HG03045 (cell line): ENCODE measurements around the gene ST8SIA6.

ENCODE experiments used
- ATAC-seq: cut with Tn5 transposase; IDR thresholded peaks from one replicate; pipeline ENCODE4 v1.9.1; 2021; ENCODE audit warnings: mild to moderate bottlenecking, moderate library complexity; ENCODE audit not compliant: unreplicated experiment

Gene ST8SIA6

DNA sequence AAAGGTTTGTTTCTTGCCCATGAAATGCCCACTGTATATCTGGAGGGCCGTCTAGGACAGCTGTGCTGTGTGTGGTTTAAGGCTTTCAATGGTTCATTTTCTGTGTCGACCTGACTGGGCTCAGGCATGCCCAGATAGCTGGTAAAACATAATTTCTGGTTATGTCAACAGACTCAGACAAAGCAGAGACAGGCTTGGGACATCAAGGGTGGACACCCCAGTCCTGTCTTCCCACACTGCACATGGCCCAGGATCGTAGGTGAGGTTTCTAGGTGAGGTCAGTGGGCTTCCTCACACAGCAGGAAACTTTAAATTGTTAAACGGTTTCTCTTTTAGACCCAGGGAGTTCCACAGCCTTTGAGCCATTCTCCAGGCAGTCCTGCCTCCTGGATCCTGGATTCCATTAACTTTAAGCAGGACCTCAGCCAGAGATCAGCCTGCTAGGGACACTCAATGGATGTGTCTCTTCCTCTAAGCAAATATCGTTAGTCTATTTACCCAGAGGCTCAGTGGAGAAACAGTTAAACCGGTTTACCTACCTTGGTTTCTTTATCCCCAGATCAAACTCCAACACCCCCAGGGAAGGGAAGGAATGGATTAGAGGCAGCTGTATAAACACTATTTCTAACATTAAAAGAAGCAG lies 66.4 kb downstream of the ST8SIA6 start:
- ATAC-seq = no peak

DNA sequence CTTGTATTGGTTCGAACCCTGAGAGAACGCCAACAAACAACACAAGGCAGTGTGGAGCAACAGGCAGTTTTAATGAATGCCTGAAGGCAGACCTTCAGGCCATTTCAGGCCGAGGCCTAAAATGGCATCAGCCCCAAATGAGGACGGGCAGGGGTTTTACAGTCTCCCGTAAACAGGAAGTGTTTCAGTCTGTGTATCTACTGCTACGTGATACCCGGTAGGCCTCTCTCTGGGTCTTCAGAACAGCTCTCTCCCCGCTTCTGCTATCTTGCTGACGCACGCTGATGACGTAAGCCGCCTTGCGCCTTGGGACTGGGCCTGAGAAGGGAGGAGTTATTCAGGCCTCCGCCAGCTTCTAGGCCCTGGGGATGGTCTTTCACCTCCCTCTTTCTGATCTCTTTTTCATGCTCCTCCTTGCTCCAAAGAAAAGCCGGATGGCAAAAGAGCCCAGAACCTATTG lies 67.7 kb downstream of the ST8SIA6 start:
- no peak for ATAC-seq

DNA sequence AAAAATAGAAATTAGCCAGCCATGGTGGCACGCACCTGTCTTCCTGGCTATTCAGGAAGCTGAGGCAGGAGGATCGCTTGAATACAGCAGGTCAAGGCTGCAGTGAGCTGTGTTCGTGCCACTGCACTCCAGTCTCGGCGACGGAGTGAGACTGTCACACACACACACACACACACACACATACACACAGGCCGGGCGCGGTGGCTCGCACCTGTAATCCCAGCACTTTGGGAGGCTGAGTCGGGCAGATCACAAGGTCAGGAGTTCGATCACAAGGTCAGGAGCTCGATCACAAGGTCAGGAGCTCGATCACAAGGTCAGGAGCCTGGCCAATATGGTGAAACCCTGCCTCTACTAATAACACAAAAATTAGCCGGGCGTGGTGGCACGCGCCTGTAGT lies 68.4 kb downstream of the ST8SIA6 start:
- no peak for ATAC-seq

GRCh38 chr10:17385066-17385465 lies 69.3 kb downstream of the ST8SIA6 start:
- ATAC-seq = no peak

- no peak for ATAC-seq
These were observed 70.4 kb downstream of the ST8SIA6 start for GRCh38 chr10:17383801-17384555.

DNA sequence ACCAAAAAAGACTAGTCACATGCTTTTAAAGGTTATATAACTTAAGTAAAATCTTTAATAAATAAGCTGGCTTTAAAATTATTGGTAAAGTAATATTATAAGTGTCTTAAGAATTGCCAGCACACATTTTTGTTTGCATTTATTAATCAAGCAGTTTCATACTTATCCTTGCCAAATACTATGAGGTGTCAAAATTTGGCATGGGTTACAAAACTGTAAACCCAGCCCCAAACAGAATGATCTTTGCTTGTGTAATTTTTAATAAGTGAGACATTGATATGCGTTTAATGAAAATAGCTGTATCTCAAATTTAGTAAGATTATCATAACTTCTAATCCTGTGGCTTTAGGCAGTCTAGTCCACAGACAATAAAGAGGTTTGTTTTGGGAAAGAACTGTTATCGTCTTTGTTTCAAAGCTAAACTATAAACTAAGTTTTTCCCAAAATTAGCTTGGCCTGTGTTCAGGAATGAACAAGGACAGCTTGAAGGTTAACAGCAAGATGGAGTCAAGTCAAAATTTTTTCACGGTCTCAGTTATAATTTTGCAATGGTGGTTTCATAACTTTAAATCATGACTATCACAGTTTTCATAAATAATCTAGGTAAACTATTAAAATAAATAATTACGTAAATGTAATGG lies 72.8 kb downstream of the ST8SIA6 start:
- ATAC-seq = no peak

DNA sequence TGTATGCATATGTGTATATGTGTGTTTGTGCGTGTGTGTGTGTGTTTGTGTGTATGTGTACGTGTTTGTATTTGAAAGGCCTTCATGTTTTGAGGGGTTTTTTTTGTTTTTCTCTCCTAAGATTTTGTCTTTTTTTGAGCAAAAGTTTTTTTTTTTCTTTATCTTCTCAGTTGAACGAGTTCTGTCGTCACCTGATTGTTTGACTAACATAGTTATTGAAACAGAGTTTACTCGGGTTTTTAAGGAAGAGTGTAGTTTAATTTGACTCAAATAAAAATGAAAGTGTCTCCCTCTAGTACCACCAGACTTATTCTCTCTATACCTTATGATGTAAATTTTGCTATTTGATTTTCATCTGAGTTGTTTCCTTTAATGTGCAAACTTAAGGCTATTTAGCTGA lies 73.5 kb downstream of the ST8SIA6 start:
- ATAC-seq = no peak

DNA sequence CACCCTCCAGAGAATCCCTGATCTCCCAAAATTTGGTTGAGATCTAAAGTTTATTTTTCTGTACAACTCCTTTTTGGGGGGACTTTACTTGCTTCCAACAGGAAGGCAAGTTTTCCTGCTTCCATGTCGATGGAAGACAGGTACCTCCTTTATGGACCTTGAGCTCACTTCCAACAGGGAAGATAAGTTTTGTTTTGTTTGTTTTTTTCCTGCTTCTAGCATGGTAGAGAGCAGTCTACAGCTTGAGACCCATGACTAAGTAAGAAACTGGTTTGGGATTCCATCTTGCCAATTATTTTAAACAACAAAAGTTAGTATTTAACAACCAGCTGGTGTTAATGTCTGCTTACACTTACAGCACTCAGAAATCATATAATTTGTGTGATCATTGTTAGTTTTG lies 74.4 kb downstream of the ST8SIA6 start:
- ATAC-seq = no peak

DNA sequence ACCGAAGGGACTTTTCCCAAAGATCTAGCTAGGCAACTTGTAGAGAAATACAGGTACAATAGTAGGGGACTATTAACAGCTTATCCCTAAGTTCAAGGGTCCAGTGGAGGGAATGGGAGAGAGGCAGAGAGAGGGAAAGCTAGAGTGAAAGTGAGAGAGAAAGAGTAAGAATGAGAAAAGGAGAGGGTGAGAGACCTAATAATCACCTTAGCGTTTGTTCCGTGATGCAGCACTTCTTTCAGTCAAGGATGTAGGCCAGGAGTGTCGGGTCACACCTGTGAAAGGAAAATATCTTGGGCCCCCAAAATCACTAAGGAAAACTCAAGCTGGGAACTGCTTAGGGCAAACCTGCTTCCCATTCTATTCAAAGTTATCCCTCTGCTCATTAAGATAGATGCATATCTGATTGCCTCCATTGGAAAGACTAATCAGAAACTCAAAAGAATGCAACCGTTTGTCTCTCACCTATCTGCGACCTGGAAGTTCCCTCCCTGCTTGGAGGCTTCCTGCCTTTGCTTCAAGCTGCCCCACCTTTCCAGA lies 75.2 kb downstream of the ST8SIA6 start:
- no peak for ATAC-seq

- no peak for ATAC-seq
These were observed 78.3 kb downstream of the ST8SIA6 start for GRCh38 chr10:17375936-17376584.

DNA sequence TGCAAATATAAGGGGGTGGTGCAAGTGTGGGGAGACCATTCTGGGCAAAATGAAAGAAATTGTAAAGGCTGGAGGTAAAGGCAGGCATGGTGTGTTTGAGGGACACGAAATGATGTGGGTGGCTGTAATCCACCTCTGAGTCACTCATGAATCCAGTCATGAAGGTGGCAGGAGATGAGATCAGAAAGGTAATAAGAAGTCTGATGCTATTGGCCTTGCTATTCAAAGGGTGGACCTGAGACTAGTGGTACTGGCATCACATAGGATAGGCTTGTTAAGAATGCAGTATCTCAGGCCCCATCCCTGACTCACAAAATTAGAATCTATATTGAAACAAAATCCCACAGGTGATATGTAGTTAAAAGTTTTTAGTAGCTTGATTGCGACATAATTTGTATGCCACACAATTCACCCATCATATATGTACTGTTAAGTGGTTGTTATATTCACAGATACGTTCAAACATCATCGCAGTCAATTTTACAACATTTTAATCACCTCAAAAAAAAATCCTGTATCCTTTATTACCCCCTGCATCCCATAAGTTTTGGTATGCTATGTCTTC lies 85.6 kb downstream of the ST8SIA6 start:
- no peak for ATAC-seq

DNA sequence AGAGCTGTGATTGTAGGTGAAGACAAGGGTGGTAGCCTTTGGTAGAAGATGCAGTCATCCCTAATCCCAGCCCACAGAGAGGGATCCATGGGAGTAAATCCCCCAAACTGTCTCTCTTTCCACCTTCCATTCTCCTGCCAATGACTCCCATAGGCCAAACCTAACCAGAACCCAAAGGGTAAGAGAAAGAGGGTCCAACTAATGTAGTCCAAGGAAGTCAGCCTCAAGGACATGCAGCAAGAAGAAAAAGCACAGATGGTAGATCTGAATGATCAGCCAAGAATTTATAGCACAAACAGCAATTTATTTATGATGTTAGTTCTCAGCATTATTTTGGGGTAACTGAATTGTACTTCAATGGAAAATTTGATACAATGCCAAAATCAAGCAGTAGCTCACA lies 87.7 kb downstream of the ST8SIA6 start:
- ATAC-seq = no peak

DNA sequence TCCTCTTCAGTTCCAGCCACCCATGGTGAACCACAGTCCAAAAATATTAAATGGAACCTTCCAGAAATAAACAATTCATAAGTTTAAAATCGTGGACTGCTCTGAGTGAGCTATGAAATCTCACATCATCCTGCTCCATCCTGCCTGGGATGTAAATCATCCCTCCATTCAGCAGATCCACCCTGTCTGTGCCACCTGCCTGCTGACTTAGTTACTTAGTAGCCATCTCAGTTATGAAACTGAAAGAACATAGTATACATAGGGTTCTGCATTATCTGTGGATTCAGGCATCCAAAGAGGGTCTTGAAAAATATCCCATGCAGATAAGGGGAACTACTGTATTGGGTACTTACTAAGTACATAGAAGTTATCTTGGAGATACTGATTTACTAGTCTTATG lies 89.0 kb downstream of the ST8SIA6 start:
- no peak for ATAC-seq

GRCh38 chr10:17358461-17358860 lies 95.9 kb downstream of the ST8SIA6 start:
- no peak for ATAC-seq

DNA sequence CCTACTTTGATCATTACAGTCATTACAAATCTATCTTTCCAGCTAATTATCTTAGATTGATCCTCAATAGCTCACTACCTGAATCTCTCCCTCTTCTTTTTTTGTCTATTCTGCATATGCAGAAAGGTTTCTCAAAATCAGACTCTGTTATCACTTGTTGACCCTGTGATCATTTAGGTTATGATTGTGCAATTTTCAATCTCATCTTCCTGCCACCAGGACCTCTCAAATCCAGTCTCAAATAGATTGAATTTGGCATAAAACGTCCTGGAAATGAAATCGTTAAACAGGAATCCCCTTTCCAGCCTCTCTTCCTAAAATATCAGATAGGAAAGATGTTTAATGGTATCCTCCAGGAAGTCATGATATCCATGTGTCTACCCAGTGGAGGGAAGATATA lies 96.6 kb downstream of the ST8SIA6 start:
- no peak for ATAC-seq

DNA sequence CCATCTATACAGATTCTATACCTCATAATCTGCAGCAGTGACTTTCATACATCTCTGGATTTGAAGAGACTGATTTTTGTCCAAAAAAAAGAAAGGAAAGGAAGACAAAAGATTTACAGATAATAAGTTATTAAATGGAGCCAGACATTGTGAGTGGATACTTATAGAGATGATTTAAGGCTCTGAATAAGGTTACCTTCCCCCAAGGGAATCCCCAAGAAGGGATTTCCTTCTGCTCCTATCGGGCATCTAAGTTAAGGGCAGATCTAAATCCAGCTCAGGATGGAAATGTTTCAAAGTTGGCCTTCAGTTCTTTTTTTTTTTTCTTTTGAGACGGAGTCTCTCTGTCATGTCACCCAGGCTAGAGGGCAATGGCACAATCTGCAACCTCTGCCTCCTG lies 97.6 kb downstream of the ST8SIA6 start:
- no peak for ATAC-seq

DNA sequence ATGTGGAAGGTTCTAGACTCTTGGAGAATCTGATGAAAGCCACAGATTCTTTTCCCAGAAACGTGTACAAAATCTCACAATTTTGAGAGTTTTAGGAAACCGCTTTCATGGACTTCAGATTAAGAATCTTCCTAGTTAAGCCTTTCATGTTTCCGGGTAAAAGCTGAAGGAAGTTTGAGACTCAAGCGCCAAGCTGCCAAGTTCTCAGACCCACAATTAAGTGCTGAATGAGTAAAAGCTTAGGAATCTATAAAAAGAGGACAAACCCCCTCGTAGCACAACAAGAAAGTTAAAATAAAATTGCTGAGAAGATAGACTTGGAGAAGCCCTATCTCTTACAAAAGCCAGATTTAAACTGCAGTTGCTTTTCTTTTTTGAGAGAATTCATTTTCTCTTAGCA lies 99.6 kb downstream of the ST8SIA6 start:
- no peak for ATAC-seq

- no peak for ATAC-seq
These were observed 100.7 kb downstream of the ST8SIA6 start for GRCh38 chr10:17353568-17354300.

DNA sequence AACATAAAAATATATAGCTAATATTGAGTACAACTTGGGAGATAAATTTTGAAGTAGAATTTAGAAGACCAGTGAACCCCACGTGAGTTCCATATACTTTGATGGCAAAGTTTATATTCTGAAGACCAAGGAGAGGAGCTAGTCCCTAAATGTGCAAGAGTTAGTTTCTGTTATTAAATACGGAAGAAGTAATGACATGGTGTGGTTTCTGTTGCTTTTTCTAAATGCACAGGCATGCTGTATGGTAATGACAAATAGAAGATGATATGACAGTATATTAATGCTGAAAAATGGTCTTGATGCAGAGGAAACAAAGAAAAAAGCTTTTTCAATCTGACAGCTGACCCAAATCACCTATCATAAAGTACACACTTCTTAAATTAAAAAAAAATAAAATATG lies 101.8 kb downstream of the ST8SIA6 start:
- no peak for ATAC-seq

DNA sequence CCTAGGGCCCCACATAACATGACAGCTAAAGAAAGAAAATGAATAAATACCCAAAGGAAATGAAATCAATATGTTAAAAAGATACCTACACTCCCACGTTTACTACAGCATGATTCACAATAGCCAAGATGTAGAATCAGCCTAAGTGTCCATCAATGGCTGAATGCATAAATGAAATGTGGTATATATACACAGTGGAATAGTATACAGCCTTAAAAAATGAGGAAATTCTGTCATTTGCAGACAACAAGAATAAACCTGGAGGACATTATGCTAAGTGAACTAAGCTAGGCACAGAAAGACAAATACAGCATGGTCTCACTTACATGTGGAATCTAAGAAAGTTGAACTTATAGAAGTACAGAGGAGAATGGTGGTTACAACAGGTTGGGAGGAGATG lies 102.9 kb downstream of the ST8SIA6 start:
- no peak for ATAC-seq
